HepG2 (cell line): ENCODE measurements around the gene UBQLN1. TPM values are rescaled to one million over a fixed set of nuclear protein-coding genes. Genes with fewer than 3 reads are reported as not detected.

ENCODE experiments used
- ATAC-seq: fragments of 200-7000 bp; cut with Tn5 transposase; 3 replicates; pipeline ENCODE4 v1.9.1; 2020; ENCODE audit warnings: mild to moderate bottlenecking, moderate library complexity
- BruUV-seq: library from RNA; stranded (reverse); fragments of 400-500 nt; replicated peaks from 2 replicates; lab custom pipeline; 2021; lab: Mats Ljungman, UMichigan
- CTCF ChIA-PET: fragments of 300-600 bp; formaldehyde crosslinking; extraction: SDS; loops from one replicate; lab custom pipeline; 2021; ENCODE audit warnings: low total read pairs, inconsistent platforms, low intra/inter-chr PET ratio; lab: Yijun Ruan, JAX
- POLR2A ChIA-PET: fragments of 350-600 bp; sonication (Branson Sonifier 250); formaldehyde crosslinking; loops from one replicate; lab custom pipeline; 2020; ENCODE audit warnings: antibody characterized with exemption, inconsistent platforms; lab: Yijun Ruan, JAX
- DNase-seq: peaks from one replicate; pipeline ENCODE4 v3.0.0-alpha.2; 2015; ENCODE audit warnings: low spot score
- FAIRE-seq: peaks from 3 replicates; lab custom pipeline; 2011; peaks lifted over from hg19 to GRCh38; lab: Jason Lieb, UNC
- H2AFZ ChIP-seq: one replicate; pipeline ENCODE4 v1.6.1; 2011; ENCODE audit warnings: low read length, inconsistent platforms
- H3K27ac ChIP-seq: fragments of 300-600 bp; 3 replicates; pipeline ENCODE4 v1.8.0; 2011; ENCODE audit warnings: mixed run types, mild to moderate bottlenecking, mixed read lengths, low read length, inconsistent platforms; ENCODE audit not compliant: insufficient read depth; ENCODE audit errors: extremely low read length
- H3K27me3 ChIP-seq, 2 experiments: fragments of 200-600 bp in 1 of 2; 2 replicates in 1 of 2; 3 replicates in 1 of 2; pipeline versions ENCODE4 v1.6.0 to v1.8.0; 2011; ENCODE audit warnings: low read length in 2 of 2, mild to moderate bottlenecking in 2 of 2, moderate library complexity in 2 of 2, inconsistent platforms in 1 of 2; ENCODE audit not compliant: insufficient read depth in 2 of 2, control insufficient read depth in 1 of 2
- H3K36me3 ChIP-seq, 2 experiments: fragments of 200-600 bp in 1 of 2; replicated peaks in 1 of 2; 2 replicates in 1 of 2; 3 replicates in 1 of 2; pipeline versions ENCODE4 v1.5.1 to v1.8.0; 2011; ENCODE audit warnings: low read length in 2 of 2, inconsistent platforms in 1 of 2; ENCODE audit not compliant: insufficient read depth in 2 of 2, control insufficient read depth in 1 of 2
- H3K4me1 ChIP-seq: 2 replicates; pipeline ENCODE4 v1.5.1; 2012; ENCODE audit warnings: low read length, inconsistent platforms; ENCODE audit not compliant: insufficient read depth
- H3K4me2 ChIP-seq: 2 replicates; pipeline ENCODE4 v1.6.0; 2011; ENCODE audit warnings: low read depth, low read length, inconsistent platforms
- H3K4me3 ChIP-seq, 3 experiments: fragments of 200-600 bp in 1 of 3; sonication (generic), shearing (Covaris generic) in 1 of 3; replicated peaks in 1 of 3; 2 replicates each; pipeline ENCODE4 v1.5.1; 2011 to 2016; ENCODE audit warnings: low read length in 3 of 3, inconsistent platforms in 2 of 3, low read depth in 2 of 3, mild to moderate bottlenecking in 2 of 3, control low read depth in 1 of 3, mixed read lengths in 1 of 3; ENCODE audit not compliant: insufficient read depth in 1 of 3
- H3K79me2 ChIP-seq: one replicate; pipeline ENCODE4 v1.6.1; 2011; ENCODE audit warnings: low read length, inconsistent platforms; ENCODE audit not compliant: insufficient read depth
- H3K9ac ChIP-seq: 2 replicates; pipeline ENCODE4 v1.6.0; 2011; ENCODE audit warnings: mild to moderate bottlenecking, low read depth, low read length, inconsistent platforms; ENCODE audit not compliant: insufficient read depth
- H3K9me3 ChIP-seq: 2 replicates; pipeline ENCODE4 v1.5.1; 2012; ENCODE audit warnings: mild to moderate bottlenecking, low read length
- H4K20me1 ChIP-seq: 2 replicates; pipeline ENCODE4 v1.6.0; 2011; ENCODE audit warnings: inconsistent platforms, mild to moderate bottlenecking, low read length, moderate library complexity; ENCODE audit not compliant: insufficient read depth
- CEBPB ChIP-seq: IDR thresholded peaks from 2 replicates; pipeline ENCODE4 v1.6.1; 2011; ENCODE audit warnings: low read depth, low read length, improper control_type of control experiment, borderline replicate concordance
- NFIC ChIP-seq: IDR thresholded peaks from 2 replicates; pipeline ENCODE4 v1.6.1; 2012; ENCODE audit warnings: mild to moderate bottlenecking, low read length, inconsistent platforms
- SOX6 ChIP-seq, 2 experiments: fragments of 450-650 bp in 1 of 2; sonication (generic) in 1 of 2; formaldehyde crosslinking in 1 of 2; IDR thresholded peaks; 2 replicates each; pipeline versions ENCODE4 v1.4.0 to v1.6.1; 2017 to 2020; ENCODE audit warnings: antibody characterized with exemption in 1 of 2, mild to moderate bottlenecking in 1 of 2, missing genetic modification reagents in 1 of 2
- SP4 ChIP-seq: sonication (generic); formaldehyde crosslinking; IDR thresholded peaks from 2 replicates; pipeline ENCODE4 v1.8.1; 2023; ENCODE audit warnings: mild to moderate bottlenecking, missing genetic modification reagents
- ZNF3 ChIP-seq: IDR thresholded peaks from 2 replicates; pipeline ENCODE4 v1.7.0; 2017; ENCODE audit warnings: inconsistent platforms
- ZNF792 ChIP-seq: IDR thresholded peaks from 2 replicates; pipeline ENCODE4 v1.6.1; 2016
- WGBS: methylation state at CpG from one replicate; pipeline ENCODE4 v1.1.6; 2017; ENCODE audit warnings: low lambda C conversion rate; 5-methylcytosine and 5-hydroxymethylcytosine counted together
- in situ Hi-C: cut with HindIII; loops from 2 replicates; pipeline ENCODE4 v1.10.0; 2017; ENCODE audit warnings: low pct_unique_long_range_greater_than_20kb; ENCODE audit not compliant: extremely low pct_ligation_motif_present
- intact Hi-C: fragments of 100-400 bp; cut with micrococcal nuclease; formaldehyde crosslinking; loops from one replicate; pipeline ENCODE4 v1.10.0; 2022; ENCODE audit not compliant: unreplicated experiment
- polyA plus RNA-seq, 8 experiments: library from polyadenylated mRNA; depleted of rRNA in 3 of 8; stranded (reverse) in 7 of 8; unstranded in 1 of 8; fragments of >200 nt; fragmentation: Illumina TruSeq in 4 of 8; extraction: Trizol in 4 of 8; gene quantifications; 2 replicates each; pipeline versions ENCODE4 v1.2.1 to v1.2.3, GENCODE V29; 2011 to 2016; ENCODE audit warnings: low read depth in 4 of 8, missing spikeins in 1 of 8, mixed read lengths in 1 of 8; ENCODE audit not compliant: insufficient read depth in 1 of 8
- total RNA-seq, 5 experiments: library from RNA; depleted of rRNA; stranded (reverse); fragments of >200 nt; fragmentation: Illumina TruSeq; extraction: Trizol; gene quantifications; 2 replicates each; pipeline ENCODE4 v1.2.3, GENCODE V29; 2016; ENCODE audit warnings: low read depth in 1 of 5

UBQLN1 gene
- total and polyA plus RNA-seq, 2 of the 13 experiments (the other 11 are each of a cell fraction or from before 2014, with no cell fraction given): 78.1 to 83.8 TPM

DNA sequence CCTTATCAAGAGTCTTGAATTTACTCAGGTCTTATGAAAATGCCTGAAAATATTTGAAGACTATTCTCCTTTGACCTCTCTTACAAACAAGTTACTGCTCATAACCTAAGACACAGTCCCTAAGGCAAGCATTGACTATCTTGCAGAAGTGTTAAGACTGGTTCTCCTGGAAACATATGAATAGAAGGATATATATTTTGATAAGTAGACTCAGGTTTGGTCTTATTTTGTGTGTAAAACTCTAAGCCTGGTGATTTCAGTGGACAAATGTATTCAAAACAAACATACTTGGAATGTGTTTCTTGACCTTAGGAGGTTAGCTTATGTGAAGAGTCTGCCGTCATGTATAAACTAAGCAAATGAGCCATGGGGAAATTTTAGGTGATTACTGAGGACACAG is 7.5 kb upstream of the UBQLN1 start:
- Histone ChIP-seq H3K4me3 (no peak overlapping the region), H4K20me1 (no peaks in the 10 kb centered on the region), H3K36me3 (no peaks in the 10 kb centered on the region), H3K4me1 (no peaks in the 10 kb centered on the region), H3K9ac (no peak overlapping the region), H3K4me2 (no peak overlapping the region), H3K27ac (no peak overlapping the region), H2AFZ (no peak overlapping the region), H3K79me2 (no peaks in the 10 kb centered on the region), H3K9me3 (peaks cover 7% of the 10 kb centered on the region), H3K27me3 (no peaks in the 10 kb centered on the region)
- no TSS peak for BruUV-seq
- TF ChIP-seq ZNF792 (CRISPR knock-in tag): no peak
- no peak for TF ChIP-seq ZNF3 (CRISPR knock-in tag)
- no peak for TF ChIP-seq NFIC
- in situ Hi-C loops: no loop called here
- CTCF ChIA-PET: no interaction called here
- FAIRE-seq: no peak
- POLR2A ChIA-PET: no interaction called here
- 35% methylated on average over 1 of the region's 1 CpG for WGBS
- DNase-seq: no peak
- ATAC-seq: no peak
- intact Hi-C loops: no loop called here

DNA sequence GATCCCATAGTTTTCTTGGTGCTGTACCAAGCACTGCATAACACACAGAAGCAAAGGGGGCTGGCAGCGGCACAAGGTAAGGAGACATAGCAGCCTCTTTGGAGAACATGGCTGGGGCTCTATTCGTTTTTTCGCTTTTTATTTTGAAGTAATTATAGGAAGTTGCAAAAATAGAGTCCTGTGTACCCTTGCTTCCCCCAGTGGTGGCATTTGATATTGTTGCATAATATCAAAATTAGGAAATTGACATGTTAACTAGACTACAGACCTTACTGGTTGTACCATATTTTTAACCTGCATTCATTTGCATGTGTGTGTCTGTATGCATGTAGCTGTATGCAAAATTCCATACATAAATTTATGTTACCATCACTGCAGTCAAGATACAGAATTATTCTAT is 6.6 kb upstream of the UBQLN1 start:
- intact Hi-C loops (no loop called here), in situ Hi-C loops (no loop called here)
- DNase-seq (no peak), ATAC-seq (no peak), FAIRE-seq (no peak)
- Histone ChIP-seq H3K27ac (no peak overlapping the region), H3K4me3 (no peak overlapping the region), H2AFZ (no peak overlapping the region), H3K4me1 (peaks cover 1% of the 10 kb centered on the region), H4K20me1 (no peaks in the 10 kb centered on the region), H3K79me2 (no peaks in the 10 kb centered on the region), H3K4me2 (no peak overlapping the region), H3K36me3 (no peaks in the 10 kb centered on the region), H3K27me3 (no peaks in the 10 kb centered on the region), H3K9ac (no peak overlapping the region), H3K9me3 (peaks cover 7% of the 10 kb centered on the region)
- TF ChIP-seq SOX6 (IDR thresholded peaks at IDR 0.05): no peak
- TF ChIP-seq SOX6 (CRISPR knock-in tag; IDR thresholded peaks at IDR 0.05): no peak
- peak; percentile 12; the same call in 1 of the 2 replicates for TF ChIP-seq CEBPB
- TF ChIP-seq SP4 (CRISPR knock-in tag): no peak
- 63% methylated on average over 3 of the region's 3 CpGs for WGBS
- POLR2A ChIA-PET: no interaction called here
- BruUV-seq: no TSS peak
- CTCF ChIA-PET: no interaction called here
